ENCODE results near the gene ASB1.

Gene ASB1

DNA sequence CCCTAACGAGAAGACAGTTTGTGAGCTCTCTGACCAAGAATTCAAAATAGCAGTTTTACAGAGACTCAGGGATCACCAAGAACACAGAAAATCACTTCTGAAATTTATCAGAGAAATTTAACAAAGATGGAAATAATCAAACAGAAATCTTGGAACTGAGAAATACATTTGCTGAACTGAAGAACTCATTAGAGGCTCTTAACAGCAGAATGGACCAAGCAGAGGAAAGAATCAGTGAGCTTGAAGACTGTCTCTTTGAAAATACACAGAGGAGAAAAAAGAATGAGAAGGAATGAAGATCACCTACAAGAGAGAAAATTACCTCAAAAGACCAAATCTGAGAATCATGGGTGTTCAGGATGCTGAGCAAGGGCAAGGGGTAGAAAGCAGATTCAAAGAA is 29.7 kb downstream of the ASB1 start:
- H3K79me1 ChIP-seq (ENCODE audit: low read depth, low read length) = no peaks in the 10 kb centered on the region
- H3K9me3 ChIP-seq (replicated peaks in 1 of 2; ENCODE audit: control insufficient read depth in 2 of 2, insufficient read depth in 1 of 2, low read depth in 1 of 2, low read length in 2 of 2) = peaks cover 11 to 13% of the 10 kb centered on the region in 2 donors
- H2BK120ac ChIP-seq (ENCODE audit: low read depth, low read length) = no peak overlapping the region
- H2AK5ac ChIP-seq (ENCODE audit: low read depth, low read length) = no peak overlapping the region
- no peak overlapping the region for H3K4me2 ChIP-seq (ENCODE audit: insufficient read depth, low read length, poor library complexity, severe bottlenecking)
- peaks cover 4 to 15% of the 10 kb centered on the region in 2 donors for H3K36me3 ChIP-seq (replicated peaks in 1 of 2; ENCODE audit: control insufficient read depth in 2 of 2, insufficient read depth in 2 of 2, low read length in 2 of 2)
- no CpG with 5 or more reads among the region's 1 CpG for WGBS, 2 donors (ENCODE audit: extremely low coverage in 2 of 2, insufficient read length in 2 of 2, insufficient replicate concordance in 1 of 2)
- no peak overlapping the region for H2BK5ac ChIP-seq (ENCODE audit: low read length)
- no peak overlapping the region for H3K9ac ChIP-seq (ENCODE audit: low read depth, low read length, poor library complexity)
- DNase-seq (ENCODE audit: low spot score) = no peak
- H3K4me3 ChIP-seq (ENCODE audit: low read length in 2 of 2) = no peak overlapping the region
- H3K18ac ChIP-seq (ENCODE audit: low read length) = no peak overlapping the region
- no peak overlapping the region for H3K4ac ChIP-seq (ENCODE audit: low read length)
- H3K27me3 ChIP-seq (ENCODE audit: control insufficient read depth in 3 of 3, insufficient read depth in 3 of 3, low read depth in 1 of 3, low read length in 3 of 3) = no peaks in the 10 kb centered on the region
- H4K8ac ChIP-seq (ENCODE audit: low read depth, low read length) = no peak overlapping the region
- H3K27ac ChIP-seq (replicated peaks; ENCODE audit: low read length) = no peak overlapping the region
- no peak overlapping the region for H2BK12ac ChIP-seq (ENCODE audit: low read length)
- H2AFZ ChIP-seq (ENCODE audit: low read length) = no peak overlapping the region
- no peak overlapping the region for H3K23ac ChIP-seq (ENCODE audit: low read depth, low read length, poor library complexity)
- no peaks in the 10 kb centered on the region for H3K4me1 ChIP-seq (ENCODE audit: control insufficient read depth in 2 of 2, insufficient read depth in 1 of 2, low read depth in 1 of 2, low read length in 2 of 2)
- no peak overlapping the region for H2BK15ac ChIP-seq (ENCODE audit: low read length)
- H3K14ac ChIP-seq (ENCODE audit: low read length) = no peak overlapping the region
- no peak overlapping the region for H4K91ac ChIP-seq (ENCODE audit: low read depth, low read length, poor library complexity)

DNA sequence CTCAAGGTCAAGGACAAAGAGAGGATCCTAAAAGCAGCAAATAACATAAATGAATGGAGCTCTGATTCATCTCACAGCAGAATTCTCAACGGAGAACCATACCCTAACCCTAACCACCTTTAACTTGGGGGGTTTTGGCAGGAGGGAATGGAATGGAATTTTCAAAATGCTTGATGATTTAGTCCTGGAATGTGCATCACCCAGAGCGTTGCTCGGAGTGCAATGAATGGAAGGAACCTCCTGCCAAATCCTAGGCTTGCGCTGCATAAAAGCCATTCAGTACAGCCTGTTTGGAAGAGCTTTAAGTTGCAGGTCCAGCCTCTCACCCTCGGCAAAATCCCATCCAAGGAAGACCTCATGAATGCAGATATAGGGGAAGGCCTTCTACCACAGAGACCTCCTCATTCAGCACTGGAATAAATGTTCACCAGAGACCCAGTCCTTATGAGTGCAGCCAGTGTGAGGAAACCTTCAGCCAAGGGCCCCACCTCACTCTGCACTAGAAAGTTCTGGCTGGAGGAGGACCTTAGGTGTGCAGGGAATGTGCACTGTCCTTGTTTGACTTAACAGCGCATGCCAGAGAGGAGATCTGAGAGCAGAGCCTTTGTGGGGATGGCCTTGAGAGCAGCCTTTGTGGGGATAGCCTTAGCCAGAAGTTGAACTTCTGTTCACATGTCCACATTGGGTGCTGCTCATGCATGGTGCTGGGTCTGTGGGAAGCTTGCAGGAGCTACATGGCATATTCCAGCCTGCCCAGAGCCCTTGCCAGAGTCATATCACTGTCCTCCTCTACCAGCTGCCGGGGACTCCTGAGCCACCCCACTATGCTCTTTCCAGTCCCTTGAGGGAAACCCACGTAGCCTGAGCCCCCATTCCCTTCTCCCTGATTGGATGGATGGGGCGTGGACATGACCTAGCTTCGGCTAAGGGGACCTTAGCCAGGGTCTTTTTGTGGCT is 30.5 kb downstream of the ASB1 start:
- H3K4me3 ChIP-seq (ENCODE audit: low read length in 2 of 2) = peak overlapping the region in 1 of 2 donors; percentile 27

GRCh38 chr2:238457927-238458324 is 31.2 kb downstream of the ASB1 start:
- Histone ChIP-seq H3K36me3 (replicated peaks in 1 of 2; ENCODE audit: control insufficient read depth in 2 of 2, insufficient read depth in 2 of 2, low read length in 2 of 2) (no peaks in the 10 kb centered on the region), H2AK5ac (ENCODE audit: low read depth, low read length) (no peak overlapping the region), H3K4me1 (ENCODE audit: control insufficient read depth in 2 of 2, insufficient read depth in 1 of 2, low read depth in 1 of 2, low read length in 2 of 2) (no peaks in the 10 kb centered on the region), H3K27ac (replicated peaks; ENCODE audit: low read length) (no peak overlapping the region), H3K27me3 (ENCODE audit: control insufficient read depth in 3 of 3, insufficient read depth in 3 of 3, low read depth in 1 of 3, low read length in 3 of 3) (no peaks in the 10 kb centered on the region), H2BK12ac (ENCODE audit: low read length) (no peak overlapping the region), H3K9me3 (replicated peaks in 1 of 2; ENCODE audit: control insufficient read depth in 2 of 2, insufficient read depth in 1 of 2, low read depth in 1 of 2, low read length in 2 of 2) (peaks cover 9 to 13% of the 10 kb centered on the region in 2 donors), H2BK15ac (ENCODE audit: low read length) (no peak overlapping the region), H3K4me2 (ENCODE audit: insufficient read depth, low read length, poor library complexity, severe bottlenecking) (no peak overlapping the region), H4K8ac (ENCODE audit: low read depth, low read length) (no peak overlapping the region), H4K91ac (ENCODE audit: low read depth, low read length, poor library complexity) (no peak overlapping the region), H2BK5ac (ENCODE audit: low read length) (no peak overlapping the region), H3K4ac (ENCODE audit: low read length) (no peak overlapping the region), H3K9ac (ENCODE audit: low read depth, low read length, poor library complexity) (no peak overlapping the region), H2BK120ac (ENCODE audit: low read depth, low read length) (no peak overlapping the region), H3K18ac (ENCODE audit: low read length) (no peak overlapping the region), H3K4me3 (ENCODE audit: low read length in 2 of 2) (no peak overlapping the region), H3K23ac (ENCODE audit: low read depth, low read length, poor library complexity) (no peak overlapping the region), H3K14ac (ENCODE audit: low read length) (no peak overlapping the region), H2AFZ (ENCODE audit: low read length) (no peak overlapping the region), H3K79me1 (ENCODE audit: low read depth, low read length) (no peaks in the 10 kb centered on the region)
- no CpG with 5 or more reads among the region's 3 CpGs for WGBS, 2 donors (ENCODE audit: extremely low coverage in 2 of 2, insufficient read length in 2 of 2, insufficient replicate concordance in 1 of 2)
- DNase-seq (ENCODE audit: low spot score) = no peak

More for the DNA sequence above, 30.5 kb downstream of the ASB1 start:
- Histone ChIP-seq H2BK5ac (ENCODE audit: low read length) (no peak overlapping the region), H3K4me1 (ENCODE audit: control insufficient read depth in 2 of 2, insufficient read depth in 1 of 2, low read depth in 1 of 2, low read length in 2 of 2) (no peaks in the 10 kb centered on the region), H2AFZ (ENCODE audit: low read length) (no peak overlapping the region), H3K4me2 (ENCODE audit: insufficient read depth, low read length, poor library complexity, severe bottlenecking) (no peak overlapping the region), H3K27ac (replicated peaks; ENCODE audit: low read length) (no peak overlapping the region), H3K36me3 (replicated peaks in 1 of 2; ENCODE audit: control insufficient read depth in 2 of 2, insufficient read depth in 2 of 2, low read length in 2 of 2) (peaks cover 0 to 7% of the 10 kb centered on the region in 2 donors), H2AK5ac (ENCODE audit: low read depth, low read length) (no peak overlapping the region), H3K27me3 (ENCODE audit: control insufficient read depth in 3 of 3, insufficient read depth in 3 of 3, low read depth in 1 of 3, low read length in 3 of 3) (no peaks in the 10 kb centered on the region), H3K9ac (ENCODE audit: low read depth, low read length, poor library complexity) (no peak overlapping the region), H2BK120ac (ENCODE audit: low read depth, low read length) (no peak overlapping the region), H3K9me3 (replicated peaks in 1 of 2; ENCODE audit: control insufficient read depth in 2 of 2, insufficient read depth in 1 of 2, low read depth in 1 of 2, low read length in 2 of 2) (peaks cover 9 to 13% of the 10 kb centered on the region in 2 donors), H2BK15ac (ENCODE audit: low read length) (no peak overlapping the region), H3K14ac (ENCODE audit: low read length) (no peak overlapping the region), H3K23ac (ENCODE audit: low read depth, low read length, poor library complexity) (no peak overlapping the region), H3K4ac (ENCODE audit: low read length) (no peak overlapping the region), H4K91ac (ENCODE audit: low read depth, low read length, poor library complexity) (no peak overlapping the region), H3K79me1 (ENCODE audit: low read depth, low read length) (no peaks in the 10 kb centered on the region), H3K18ac (ENCODE audit: low read length) (no peak overlapping the region), H2BK12ac (ENCODE audit: low read length) (no peak overlapping the region), H4K8ac (ENCODE audit: low read depth, low read length) (no peak overlapping the region)
- DNase-seq (ENCODE audit: low spot score) = no peak
- no CpG with 5 or more reads among the region's 10 CpGs for WGBS, 2 donors (ENCODE audit: extremely low coverage in 2 of 2, insufficient read length in 2 of 2, insufficient replicate concordance in 1 of 2)

GRCh38 chr2:238458651-238459050 is 31.9 kb downstream of the ASB1 start:
- H2BK120ac ChIP-seq (ENCODE audit: low read depth, low read length) = no peak overlapping the region
- H3K79me1 ChIP-seq (ENCODE audit: low read depth, low read length) = no peaks in the 10 kb centered on the region
- H3K36me3 ChIP-seq (replicated peaks in 1 of 2; ENCODE audit: control insufficient read depth in 2 of 2, insufficient read depth in 2 of 2, low read length in 2 of 2) = no peaks in the 10 kb centered on the region
- H2BK12ac ChIP-seq (ENCODE audit: low read length) = no peak overlapping the region
- H3K23ac ChIP-seq (ENCODE audit: low read depth, low read length, poor library complexity) = no peak overlapping the region
- H3K9ac ChIP-seq (ENCODE audit: low read depth, low read length, poor library complexity) = no peak overlapping the region
- no peak overlapping the region for H3K18ac ChIP-seq (ENCODE audit: low read length)
- H2AFZ ChIP-seq (ENCODE audit: low read length) = no peak overlapping the region
- H3K14ac ChIP-seq (ENCODE audit: low read length) = no peak overlapping the region
- no peak overlapping the region for H4K8ac ChIP-seq (ENCODE audit: low read depth, low read length)
- H3K4me1 ChIP-seq (ENCODE audit: control insufficient read depth in 2 of 2, insufficient read depth in 1 of 2, low read depth in 1 of 2, low read length in 2 of 2) = no peaks in the 10 kb centered on the region
- H3K27me3 ChIP-seq (ENCODE audit: control insufficient read depth in 3 of 3, insufficient read depth in 3 of 3, low read depth in 1 of 3, low read length in 3 of 3) = no peaks in the 10 kb centered on the region
- H3K27ac ChIP-seq (replicated peaks; ENCODE audit: low read length) = no peak overlapping the region
- H4K91ac ChIP-seq (ENCODE audit: low read depth, low read length, poor library complexity) = no peak overlapping the region
- H2BK15ac ChIP-seq (ENCODE audit: low read length) = no peak overlapping the region
- H2AK5ac ChIP-seq (ENCODE audit: low read depth, low read length) = no peak overlapping the region
- no peak overlapping the region for H3K4me3 ChIP-seq (ENCODE audit: low read length in 2 of 2)
- no peak overlapping the region for H3K4ac ChIP-seq (ENCODE audit: low read length)
- no CpG with 5 or more reads among the region's 12 CpGs for whole genome bisulfite sequencing, 2 donors (ENCODE audit: extremely low coverage in 2 of 2, insufficient read length in 2 of 2, insufficient replicate concordance in 1 of 2)
- no peak overlapping the region for H3K4me2 ChIP-seq (ENCODE audit: insufficient read depth, low read length, poor library complexity, severe bottlenecking)
- no peak overlapping the region for H2BK5ac ChIP-seq (ENCODE audit: low read length)
- no peak for DNase-seq (ENCODE audit: low spot score)
- H3K9me3 ChIP-seq (replicated peaks in 1 of 2; ENCODE audit: control insufficient read depth in 2 of 2, insufficient read depth in 1 of 2, low read depth in 1 of 2, low read length in 2 of 2) = peaks cover 9 to 13% of the 10 kb centered on the region in 2 donors
